CD4-positive, alpha-beta T cell treated with Interleukin-17A for 1 hour (primary cell): ENCODE measurements around the gene NCK2.
A peak's percentile ranks its signal among the peaks of the same experiment; 100 is the strongest.

Experiments
- DNase-seq: peaks from one replicate; pipeline ENCODE4 v3.0.0-alpha.2; 2020

Gene NCK2

GRCh38 chr2:105778080-105778607, 33.4 kb downstream of the NCK2 start:
- no peak for DNase-seq

- no peak for DNase-seq
These were observed 34.7 kb downstream of the NCK2 start for GRCh38 chr2:105779394-105779793.

- DNase-seq, result no peak
These were observed 35.9 kb downstream of the NCK2 start for GRCh38 chr2:105780606-105781005.

GRCh38 chr2:105781274-105781978, 36.7 kb downstream of the NCK2 start:
- no peak for DNase-seq

- DNase-seq, result peak; percentile 51
These were observed 37.4 kb downstream of the NCK2 start for GRCh38 chr2:105782123-105782522.

- DNase-seq, result no peak
These were observed 37.9 kb downstream of the NCK2 start for GRCh38 chr2:105782646-105783045.

GRCh38 chr2:105783151-105783738, 38.5 kb downstream of the NCK2 start:
- no peak for DNase-seq

GRCh38 chr2:105783972-105784371, 39.3 kb downstream of the NCK2 start:
- no peak for DNase-seq

GRCh38 chr2:105784589-105784988, 39.9 kb downstream of the NCK2 start:
- no peak for DNase-seq

GRCh38 chr2:105785095-105785847, 40.6 kb downstream of the NCK2 start:
- DNase-seq, result no peak

GRCh38 chr2:105786231-105787230, 41.8 kb downstream of the NCK2 start:
- DNase-seq, result no peak

- DNase-seq, result no peak
These were observed 42.9 kb downstream of the NCK2 start for GRCh38 chr2:105787376-105788318.

- DNase-seq, result no peak
These were observed 44.1 kb downstream of the NCK2 start for GRCh38 chr2:105788670-105789290.

- peak; percentile 78 for DNase-seq
These were observed 45.2 kb downstream of the NCK2 start for GRCh38 chr2:105789745-105790460.

GRCh38 chr2:105790461-105791149, 45.9 kb downstream of the NCK2 start:
- DNase-seq, result no peak

GRCh38 chr2:105791229-105791628, 46.5 kb downstream of the NCK2 start:
- no peak for DNase-seq

- no peak for DNase-seq
These were observed 47.8 kb downstream of the NCK2 start for GRCh38 chr2:105792561-105792960.

GRCh38 chr2:105793196-105793975, 48.7 kb downstream of the NCK2 start:
- no peak for DNase-seq
